ENCODE measurements around the gene ANKLE2.
A peak's percentile ranks its signal among the peaks of the same experiment; 100 is the strongest.
"Not testable (repeated sequence)": the region's sequence is repeated elsewhere in the genome, so short reads cannot be mapped to it uniquely, and the experiment has no call there.

Gene ANKLE2

GRCh38 chr12:132761032-132761920 lies at the start of gene ANKLE2:
ANKLE2 (minus strand) TSS chr12:132761832; CDS start chr12:132761798, 34 bp downstream.
- H3K4me3 ChIP-seq (replicated peaks; ENCODE audit: low read depth, low read length) = peak within 1 kb of the TSS; percentile 89
- peak; percentile 61 for DNase-seq (ENCODE audit: low read depth)
- no peak for TF ChIP-seq CTCF (IDR thresholded peaks at IDR 0.05; ENCODE audit: low read length, missing control alignments)

GRCh38 chr12:132809391-132809790 lies 47.8 kb upstream of the ANKLE2 start:
- DNase-seq (ENCODE audit: low read depth) = peak; percentile 39
- not testable (repeated sequence) for H3K4me3 ChIP-seq (replicated peaks; ENCODE audit: low read depth, low read length)

GRCh38 chr12:132807295-132808092 lies 45.9 kb upstream of the ANKLE2 start:
- no peak for TF ChIP-seq CTCF (IDR thresholded peaks at IDR 0.05; ENCODE audit: low read length, missing control alignments)
- DNase-seq (ENCODE audit: low read depth) = no peak
- no peak overlapping the region for H3K4me3 ChIP-seq (replicated peaks; ENCODE audit: low read depth, low read length)

More at GRCh38 chr12:132809391-132809790, 47.8 kb upstream of the ANKLE2 start:
- TF ChIP-seq CTCF (IDR thresholded peaks at IDR 0.05; ENCODE audit: low read length, missing control alignments) = peak; percentile 38

- no peak for TF ChIP-seq CTCF (IDR thresholded peaks at IDR 0.05; ENCODE audit: low read length, missing control alignments)
- DNase-seq (ENCODE audit: low read depth) = no peak
- no peak overlapping the region for H3K4me3 ChIP-seq (replicated peaks; ENCODE audit: low read depth, low read length)
These were observed 45.2 kb upstream of the ANKLE2 start for GRCh38 chr12:132806857-132807256.

- H3K4me3 ChIP-seq (replicated peaks; ENCODE audit: low read depth, low read length) = no peak overlapping the region
- no peak for TF ChIP-seq CTCF (IDR thresholded peaks at IDR 0.05; ENCODE audit: low read length, missing control alignments)
- no peak for DNase-seq (ENCODE audit: low read depth)
These were observed 42.8 kb upstream of the ANKLE2 start for GRCh38 chr12:132804426-132804861.

GRCh38 chr12:132803888-132804287 lies 42.3 kb upstream of the ANKLE2 start:
- no peak for TF ChIP-seq CTCF (IDR thresholded peaks at IDR 0.05; ENCODE audit: low read length, missing control alignments)
- DNase-seq (ENCODE audit: low read depth) = no peak
- H3K4me3 ChIP-seq (replicated peaks; ENCODE audit: low read depth, low read length) = no peak overlapping the region
